Adrenal gland (tissue), 5 donors: Measurements from ENCODE around the gene SPEM2.

Experiments used
- CTCF ChIP-seq, 6 experiments: fragments of 450-650 bp in 4 of 6; fragments of 200-600 bp in 2 of 6; sonication (generic) in 1 of 6; IDR thresholded peaks; 1 replicate in 5 of 6; 2 replicates in 1 of 6; pipeline versions ENCODE4 v1.5.1 to v1.8.0; 2016 to 2021; ENCODE audit warnings: antibody characterized with exemption in 6 of 6, mild to moderate bottlenecking in 2 of 6, moderate library complexity in 1 of 6
- POLR2A ChIP-seq, 2 donors: fragments of 450-650 bp; IDR thresholded peaks; one replicate each; pipeline ENCODE4 v1.6.1; 2017; ENCODE audit warnings: antibody characterized with exemption in 2 of 2, mild to moderate bottlenecking in 2 of 2, moderate library complexity in 1 of 2
- donor health status: DM: no; HTN: no; CAD: no.

GRCh38 chr17:7448461-7448860 lies 23.0 kb downstream of the SPEM2 start:
- TF ChIP-seq POLR2A (IDR thresholded peaks at IDR 0.05) (no peak), CTCF (IDR thresholded peaks at IDR 0.05) (no peak)
